GM19239 (cell line): ENCODE data around the gene GCNT3.
A peak's percentile ranks its signal among the peaks of the same experiment; 100 is the strongest.

Experiments used
- DNase-seq: peaks from one replicate; pipeline ENCODE4 v3.0.0; 2011; ENCODE audit warnings: low spot score; ENCODE audit not compliant: insufficient read length
- FAIRE-seq: peaks from 2 replicates; lab custom pipeline; 2011; peaks lifted over from hg19 to GRCh38; lab: Jason Lieb, UNC

GCNT3 gene, protein sequence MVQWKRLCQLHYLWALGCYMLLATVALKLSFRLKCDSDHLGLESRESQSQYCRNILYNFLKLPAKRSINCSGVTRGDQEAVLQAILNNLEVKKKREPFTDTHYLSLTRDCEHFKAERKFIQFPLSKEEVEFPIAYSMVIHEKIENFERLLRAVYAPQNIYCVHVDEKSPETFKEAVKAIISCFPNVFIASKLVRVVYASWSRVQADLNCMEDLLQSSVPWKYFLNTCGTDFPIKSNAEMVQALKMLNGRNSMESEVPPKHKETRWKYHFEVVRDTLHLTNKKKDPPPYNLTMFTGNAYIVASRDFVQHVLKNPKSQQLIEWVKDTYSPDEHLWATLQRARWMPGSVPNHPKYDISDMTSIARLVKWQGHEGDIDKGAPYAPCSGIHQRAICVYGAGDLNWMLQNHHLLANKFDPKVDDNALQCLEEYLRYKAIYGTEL

DNA sequence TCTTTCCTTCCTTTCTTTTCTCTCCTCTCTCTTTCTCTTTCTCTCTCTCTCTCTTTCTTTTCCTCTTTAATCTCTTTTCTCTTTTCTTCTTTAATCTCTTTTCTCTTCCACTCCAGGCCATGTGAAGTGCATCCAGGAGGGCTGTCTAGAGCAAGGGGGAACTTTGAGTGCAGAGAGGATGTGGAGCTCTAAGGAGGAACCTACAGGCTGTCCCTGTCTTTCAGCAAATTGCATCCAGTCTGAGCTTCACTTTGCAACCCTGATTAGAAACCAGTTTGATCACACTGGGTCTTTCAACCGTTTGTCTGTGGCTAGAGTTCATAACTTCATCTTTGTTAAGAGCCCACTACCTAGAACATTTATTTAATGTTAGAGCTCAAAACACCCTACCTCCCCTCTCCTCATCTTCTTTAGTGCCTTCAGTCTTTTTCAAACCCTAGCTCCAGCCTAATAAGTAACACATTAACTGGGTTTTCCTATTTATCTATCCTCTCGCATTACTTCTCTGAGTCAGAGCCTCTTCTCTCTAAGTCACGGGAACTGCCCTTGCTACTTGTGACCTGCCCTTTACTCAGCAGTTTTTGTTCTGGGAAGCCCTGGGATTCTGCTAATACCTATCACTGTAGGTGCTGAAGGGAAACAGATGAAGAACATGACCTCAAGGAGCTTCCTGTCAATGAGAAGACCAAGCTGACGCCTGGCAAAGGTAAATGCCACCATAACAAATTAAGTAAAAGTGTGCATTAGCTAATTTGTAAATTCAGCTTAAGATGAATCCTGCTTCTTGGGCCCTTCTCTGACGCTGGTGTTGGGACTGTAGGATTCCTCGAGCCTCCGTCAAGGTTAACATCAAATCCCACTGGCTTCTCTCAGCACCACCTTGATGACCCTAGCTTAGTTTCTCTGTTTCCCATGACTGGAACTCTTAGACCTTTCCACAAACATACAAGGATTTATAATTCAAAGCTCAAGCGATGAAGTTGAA, at the start of gene GCNT3:
TSS of gene GCNT3 (plus strand) at position 508 of the 985 bp plus-strand sequence. CDS start 6,456 bp downstream, outside the sequence.
- FAIRE-seq (peak; percentile 55), DNase-seq (peak; percentile 37)

DNA sequence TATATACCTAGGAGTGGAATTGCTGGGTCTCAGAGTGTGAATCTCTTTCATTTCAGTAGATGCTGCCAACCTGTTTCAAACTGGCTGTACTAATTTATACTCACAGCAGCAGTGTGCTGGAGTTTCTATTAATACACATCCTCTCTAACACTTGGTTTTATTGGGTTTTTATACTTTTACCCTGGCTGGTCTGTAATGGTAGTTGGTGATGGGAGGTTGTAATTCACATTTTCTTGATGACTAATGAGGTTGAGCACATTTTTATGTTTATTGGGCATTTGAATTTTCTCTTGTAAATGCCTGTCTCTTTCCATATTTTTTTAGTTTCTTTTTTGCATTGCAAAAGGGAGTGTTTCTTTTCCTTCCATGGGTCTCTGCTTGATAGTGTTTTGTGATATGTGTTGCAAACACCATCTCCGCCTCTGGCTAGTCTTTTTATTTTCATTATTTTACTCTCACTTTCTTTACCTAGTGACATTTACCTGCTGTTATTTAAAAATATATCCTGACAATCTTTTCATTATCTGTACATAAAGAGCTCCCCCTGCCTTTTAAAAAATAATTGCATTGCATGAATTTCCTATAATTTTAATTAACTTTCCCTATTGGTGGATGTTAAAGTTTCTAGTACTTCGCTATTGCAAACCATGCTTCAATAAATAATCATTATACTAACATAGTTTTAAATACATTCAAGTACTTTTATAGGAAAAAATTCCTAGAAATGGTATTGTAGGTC, 49.0 kb upstream of the GCNT3 start:
- no peak for DNase-seq
- no peak for FAIRE-seq

DNA sequence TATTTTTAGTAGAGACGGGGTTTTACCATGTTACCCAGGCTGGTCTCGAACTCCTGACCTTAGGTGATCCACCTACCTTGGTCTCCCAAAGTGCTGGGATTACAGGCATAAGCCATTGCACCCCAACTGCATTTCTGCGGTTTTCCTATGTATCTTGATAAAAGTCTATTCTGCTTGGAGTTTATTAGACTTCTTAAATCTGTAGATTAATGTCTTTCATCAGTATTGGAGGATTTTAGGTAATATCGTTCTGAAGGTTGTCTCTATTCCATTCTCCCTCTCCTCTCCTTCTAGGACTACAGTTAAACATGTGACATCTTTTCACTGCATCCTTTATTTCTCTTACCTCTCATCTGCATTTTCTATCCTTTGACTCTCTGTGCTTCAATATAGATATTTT, 46.3 kb upstream of the GCNT3 start:
- no peak for FAIRE-seq
- no peak for DNase-seq

DNA sequence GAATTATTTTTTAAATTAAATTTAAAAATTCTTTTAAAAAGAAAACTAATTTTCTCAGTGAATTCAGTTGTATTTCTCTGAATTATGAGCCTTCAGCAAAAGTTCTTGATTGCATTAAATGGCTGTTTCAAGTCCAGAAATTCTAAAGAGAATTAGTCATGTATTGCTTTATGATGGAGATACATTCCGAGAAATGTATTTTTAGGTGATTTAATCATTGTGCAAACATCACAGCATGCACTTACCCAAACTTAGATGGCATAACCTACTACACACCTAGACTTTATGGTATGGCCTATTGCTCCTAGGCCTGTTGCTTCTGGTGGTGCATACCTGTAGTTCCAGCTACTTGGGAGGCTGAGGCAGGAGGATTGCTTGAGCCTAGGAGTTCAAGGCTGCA, 44.3 kb upstream of the GCNT3 start:
- DNase-seq (no peak), FAIRE-seq (no peak)

DNA sequence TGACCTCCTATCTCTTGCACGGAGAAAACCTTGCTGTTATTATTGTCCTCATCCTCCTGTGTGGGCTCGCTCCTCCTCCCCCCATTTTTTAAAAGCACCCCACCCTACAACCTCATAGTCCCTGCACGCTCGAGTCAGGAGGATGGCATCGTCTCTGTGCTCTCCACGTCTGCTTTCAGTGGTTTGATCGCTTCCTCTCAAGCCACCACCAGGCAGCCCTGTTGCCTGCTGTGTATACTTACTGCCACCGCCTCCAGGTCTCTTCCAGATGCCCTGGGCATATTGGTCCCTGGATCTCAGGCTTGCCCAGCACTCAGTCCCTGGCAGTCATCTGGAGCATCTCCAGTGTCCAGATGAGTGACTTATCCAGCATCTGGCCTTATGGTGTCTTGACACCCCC, 42.1 kb upstream of the GCNT3 start:
- DNase-seq = no peak
- FAIRE-seq = no peak

DNA sequence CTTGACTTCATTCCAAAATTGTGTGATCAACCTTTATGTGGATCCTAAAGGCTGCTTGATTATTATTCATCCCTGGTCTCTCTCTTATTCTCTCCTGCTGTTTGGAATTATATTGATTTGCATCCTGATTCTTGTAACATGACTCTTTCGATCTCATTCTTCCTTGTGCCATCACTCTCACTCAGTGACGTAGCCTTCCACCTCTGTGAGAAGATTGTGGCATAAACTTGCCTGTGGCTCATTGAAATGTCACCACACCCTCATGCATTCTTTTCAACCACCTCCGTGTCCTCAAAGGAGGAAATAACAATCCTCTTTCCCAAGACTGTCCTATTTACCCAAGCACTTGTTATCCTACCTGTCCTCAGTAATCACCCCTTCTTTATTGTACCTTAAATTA, 41.3 kb upstream of the GCNT3 start:
- FAIRE-seq (no peak), DNase-seq (no peak)

DNA sequence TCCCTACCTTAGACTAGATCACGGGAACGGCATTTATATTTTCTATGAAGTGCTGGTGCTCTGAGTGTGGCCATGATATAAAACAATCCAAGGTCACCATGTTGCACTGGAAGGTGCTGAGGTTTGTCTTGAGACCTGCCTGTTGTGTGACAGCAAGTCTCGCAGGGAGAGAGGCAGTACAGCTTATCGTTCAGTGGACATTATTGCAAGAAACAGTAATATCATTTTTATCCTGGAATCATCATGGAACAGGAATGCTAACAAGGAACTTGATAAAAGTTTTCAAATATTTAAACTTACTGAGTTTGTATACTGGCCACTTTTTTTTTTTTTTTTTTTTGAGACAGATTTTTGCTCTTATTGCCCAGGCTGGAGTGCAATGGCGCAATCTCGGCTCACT, 40.0 kb upstream of the GCNT3 start:
- FAIRE-seq (no peak), DNase-seq (no peak)

DNA sequence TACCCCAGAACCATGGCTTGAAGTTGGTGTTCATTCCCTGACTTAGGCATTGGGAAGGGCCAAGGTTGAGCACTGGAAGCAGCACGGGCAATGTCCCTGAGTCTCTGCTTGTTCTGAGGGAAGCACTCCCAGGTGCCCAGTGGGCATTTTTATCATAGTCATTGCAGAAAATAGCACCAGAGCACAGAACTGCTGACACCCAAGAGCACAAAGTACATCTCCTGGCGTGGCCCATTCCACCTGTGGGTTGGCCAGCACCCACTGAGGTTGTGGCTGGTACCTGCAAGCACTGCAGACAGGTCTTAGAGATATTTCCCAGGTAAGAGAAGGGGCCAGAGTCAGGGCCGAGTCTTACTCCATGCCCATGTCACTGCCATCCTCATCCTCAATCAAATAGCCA, 28.5 kb upstream of the GCNT3 start:
- no peak for FAIRE-seq
- DNase-seq = no peak

DNA sequence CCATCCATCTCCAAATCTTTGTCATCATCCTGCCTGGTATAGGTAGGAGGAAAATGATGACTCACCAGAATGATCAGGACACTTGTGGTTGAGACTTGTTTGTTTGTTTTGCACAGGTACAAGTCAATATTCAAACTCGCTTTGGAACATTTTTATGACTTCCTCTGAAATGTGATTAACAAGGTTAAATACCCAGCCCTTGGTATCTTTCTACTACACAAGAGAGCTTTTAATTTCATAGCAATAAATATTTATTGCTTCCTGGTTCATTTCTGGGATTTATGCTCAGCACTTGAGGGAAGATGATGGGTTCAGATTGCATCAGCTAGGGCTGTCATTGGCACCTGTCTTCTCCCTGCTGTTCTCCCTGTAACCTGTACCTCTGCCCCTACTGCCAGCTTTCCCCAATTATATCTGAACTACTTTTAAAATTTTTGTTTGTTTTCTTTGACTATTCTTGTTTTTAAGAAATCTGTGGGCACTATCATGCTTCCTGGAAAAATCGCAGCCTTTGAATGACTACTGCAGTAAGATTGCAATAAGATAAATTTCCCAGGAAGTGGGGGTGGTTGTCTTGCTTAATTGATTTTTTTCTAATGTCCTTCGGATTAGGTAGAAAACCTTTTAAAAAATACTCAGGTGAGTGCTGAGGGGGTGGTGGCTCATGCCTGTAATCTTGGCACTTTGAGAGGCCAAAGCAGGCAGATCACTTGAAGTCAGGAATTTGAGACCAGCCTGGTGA, 24.3 kb upstream of the GCNT3 start:
- FAIRE-seq (no peak), DNase-seq (no peak)

DNA sequence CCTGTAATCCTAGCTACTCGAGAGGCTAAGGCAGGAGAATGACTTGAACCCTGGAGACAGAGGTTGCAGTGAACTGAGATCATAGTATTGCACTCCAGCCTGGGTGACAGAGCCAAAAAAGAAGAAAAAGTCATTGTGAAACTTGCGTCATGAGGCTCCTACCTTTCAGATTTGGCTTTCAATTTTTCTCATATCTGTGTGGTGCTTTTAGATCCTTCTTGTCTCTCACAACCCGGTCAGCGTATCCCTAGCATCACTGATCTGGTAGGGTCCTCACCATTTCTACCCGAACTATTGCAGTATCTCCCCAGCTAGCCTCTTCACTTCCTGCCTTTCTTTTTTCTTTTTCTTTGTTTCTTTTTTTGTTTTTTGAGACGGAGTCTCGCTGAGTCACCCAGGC, 21.6 kb upstream of the GCNT3 start:
- DNase-seq = no peak
- FAIRE-seq = peak; percentile 90

DNA sequence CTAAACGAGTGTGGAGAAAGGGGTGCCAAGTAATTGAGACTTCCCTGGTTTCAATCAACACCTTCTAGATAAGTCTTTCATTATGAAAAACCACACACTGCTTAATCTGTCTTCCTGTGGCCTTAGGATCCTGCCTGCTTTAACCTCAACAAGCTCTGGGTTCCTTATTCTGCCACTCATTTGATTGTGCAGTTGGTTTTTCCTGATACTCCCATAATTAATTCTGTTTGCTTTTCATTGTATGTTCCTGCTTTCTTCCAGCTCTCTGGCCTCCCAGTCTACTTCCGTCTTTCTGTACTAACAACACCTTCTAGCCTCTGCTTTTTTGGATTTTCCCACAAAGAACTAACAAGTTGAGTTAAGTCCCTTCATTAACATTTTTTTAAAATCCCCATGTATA, 20.2 kb upstream of the GCNT3 start:
- FAIRE-seq (no peak), DNase-seq (no peak)

DNA sequence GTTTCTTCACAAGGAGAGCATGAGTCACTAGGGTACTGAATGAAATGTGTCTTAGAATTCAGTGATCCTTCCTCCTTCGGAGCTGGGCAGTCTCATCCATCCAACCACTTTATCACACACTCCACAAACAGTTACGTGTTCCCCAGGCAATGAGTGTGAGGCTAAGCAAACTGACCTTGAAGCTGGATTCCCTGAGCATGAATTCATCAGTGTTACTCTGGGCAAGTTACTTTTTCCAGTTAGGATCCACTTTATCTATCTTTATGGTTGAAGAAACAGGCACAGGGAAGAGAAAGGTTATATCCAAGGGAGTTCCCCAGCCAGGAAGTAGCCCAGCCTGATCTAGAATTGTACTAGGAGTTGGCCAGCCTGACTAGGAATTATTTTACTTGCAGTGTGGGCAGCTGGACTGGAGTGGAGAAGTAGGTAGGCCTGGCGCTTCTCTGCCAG, 17.1 kb upstream of the GCNT3 start:
- DNase-seq (no peak), FAIRE-seq (no peak)

DNA sequence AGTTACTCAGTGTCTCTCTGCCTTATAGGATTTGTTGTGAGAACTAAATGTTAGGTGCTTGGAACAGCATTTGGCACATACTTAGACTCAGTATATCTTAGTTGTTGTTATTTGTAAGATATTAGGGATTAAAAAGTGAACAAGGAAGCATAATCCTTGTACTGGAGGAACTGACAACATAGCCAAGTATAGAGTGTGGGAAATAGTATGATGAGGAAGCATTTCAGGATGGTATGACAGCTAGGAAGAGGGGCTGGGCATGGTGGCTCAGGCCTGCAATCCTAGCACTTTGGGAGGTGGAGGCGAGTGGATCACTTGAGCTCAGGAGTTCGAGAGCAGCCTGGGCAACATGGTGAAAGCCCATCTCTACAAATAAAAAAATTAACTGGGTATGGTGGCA, 16.6 kb upstream of the GCNT3 start:
- no peak for FAIRE-seq
- no peak for DNase-seq

DNA sequence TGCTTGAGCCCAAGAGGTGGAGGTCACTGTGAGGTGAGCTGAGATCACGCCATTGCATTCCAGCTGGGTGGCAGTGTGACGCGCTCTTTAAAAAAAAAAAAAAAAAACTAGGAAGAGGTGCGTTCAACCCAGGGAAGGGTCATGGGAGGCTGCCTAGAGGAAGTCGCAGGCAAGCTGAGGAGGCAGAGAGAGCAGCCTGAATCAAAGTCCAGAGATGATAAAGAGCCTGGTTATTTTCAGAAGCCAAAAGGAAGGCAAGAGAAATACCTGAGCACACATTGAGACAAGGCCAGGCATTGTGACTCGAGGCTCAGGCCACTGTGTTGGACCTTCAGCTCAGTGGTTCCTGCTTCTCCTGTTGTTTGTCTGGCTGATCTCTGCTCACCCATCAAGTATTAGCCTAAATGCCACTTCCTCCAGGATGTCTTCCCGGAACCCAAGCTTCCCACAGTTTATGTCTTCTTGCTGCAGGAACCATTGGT, 16.1 kb upstream of the GCNT3 start:
- FAIRE-seq (no peak), DNase-seq (no peak)

DNA sequence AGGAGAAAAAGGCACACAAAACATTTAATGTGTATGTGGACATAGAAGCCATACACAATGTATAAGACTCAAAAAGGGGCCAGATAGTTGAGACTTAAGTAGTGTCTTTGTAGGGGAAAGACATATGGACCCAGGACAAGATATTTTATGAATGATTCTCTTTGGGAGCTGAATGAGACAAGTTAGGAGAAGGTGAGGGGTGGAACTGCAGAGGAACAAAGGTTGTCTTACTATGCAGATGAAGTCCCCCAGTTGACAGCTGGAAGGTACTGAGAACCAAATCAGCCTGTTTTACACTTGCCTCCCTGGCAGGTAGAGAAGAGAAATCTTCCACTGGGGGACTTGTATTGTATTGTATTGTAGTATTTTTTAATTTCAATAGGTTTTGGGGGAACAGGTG, 14.9 kb upstream of the GCNT3 start:
- DNase-seq (no peak), FAIRE-seq (no peak)

DNA sequence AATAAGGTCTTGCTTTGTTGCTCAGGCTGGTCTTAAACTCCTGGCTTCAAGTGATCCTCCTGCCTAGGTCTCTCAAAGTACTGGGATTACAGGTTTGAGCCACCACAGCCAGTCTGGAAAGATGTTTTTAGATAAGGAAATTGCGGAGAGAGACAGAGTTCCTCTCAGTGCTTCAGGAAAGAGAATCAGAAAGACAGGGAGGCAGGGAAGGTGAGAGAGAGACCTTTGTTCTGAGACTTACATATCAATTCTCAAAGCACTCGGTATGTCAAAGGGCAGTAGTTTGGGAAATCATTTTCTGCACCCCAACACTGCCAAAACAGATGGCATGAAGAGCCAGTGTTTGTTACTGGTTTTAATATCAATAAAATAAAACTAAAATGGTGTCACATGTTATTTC, 13.1 kb upstream of the GCNT3 start:
- no peak for DNase-seq
- FAIRE-seq = no peak

DNA sequence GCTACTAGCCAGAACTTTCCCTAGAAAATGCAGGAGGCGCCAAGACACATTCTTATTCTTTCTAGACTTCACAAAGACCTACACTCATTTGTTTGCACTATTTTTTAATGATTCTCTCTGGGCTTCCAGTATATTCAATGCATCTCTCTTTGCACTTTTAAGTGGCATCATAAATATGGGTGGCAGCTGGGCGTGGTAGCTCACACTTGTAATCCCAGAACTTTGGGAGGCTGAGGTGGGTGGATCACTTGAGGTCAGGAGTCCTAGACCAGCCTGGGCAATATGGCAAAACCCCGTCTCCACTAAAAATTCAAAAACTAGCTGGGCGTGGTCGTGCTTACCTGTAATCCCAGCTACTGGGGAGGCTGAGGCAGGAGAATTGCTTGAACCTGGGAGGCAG, 5.6 kb upstream of the GCNT3 start:
- FAIRE-seq = no peak
- no peak for DNase-seq

DNA sequence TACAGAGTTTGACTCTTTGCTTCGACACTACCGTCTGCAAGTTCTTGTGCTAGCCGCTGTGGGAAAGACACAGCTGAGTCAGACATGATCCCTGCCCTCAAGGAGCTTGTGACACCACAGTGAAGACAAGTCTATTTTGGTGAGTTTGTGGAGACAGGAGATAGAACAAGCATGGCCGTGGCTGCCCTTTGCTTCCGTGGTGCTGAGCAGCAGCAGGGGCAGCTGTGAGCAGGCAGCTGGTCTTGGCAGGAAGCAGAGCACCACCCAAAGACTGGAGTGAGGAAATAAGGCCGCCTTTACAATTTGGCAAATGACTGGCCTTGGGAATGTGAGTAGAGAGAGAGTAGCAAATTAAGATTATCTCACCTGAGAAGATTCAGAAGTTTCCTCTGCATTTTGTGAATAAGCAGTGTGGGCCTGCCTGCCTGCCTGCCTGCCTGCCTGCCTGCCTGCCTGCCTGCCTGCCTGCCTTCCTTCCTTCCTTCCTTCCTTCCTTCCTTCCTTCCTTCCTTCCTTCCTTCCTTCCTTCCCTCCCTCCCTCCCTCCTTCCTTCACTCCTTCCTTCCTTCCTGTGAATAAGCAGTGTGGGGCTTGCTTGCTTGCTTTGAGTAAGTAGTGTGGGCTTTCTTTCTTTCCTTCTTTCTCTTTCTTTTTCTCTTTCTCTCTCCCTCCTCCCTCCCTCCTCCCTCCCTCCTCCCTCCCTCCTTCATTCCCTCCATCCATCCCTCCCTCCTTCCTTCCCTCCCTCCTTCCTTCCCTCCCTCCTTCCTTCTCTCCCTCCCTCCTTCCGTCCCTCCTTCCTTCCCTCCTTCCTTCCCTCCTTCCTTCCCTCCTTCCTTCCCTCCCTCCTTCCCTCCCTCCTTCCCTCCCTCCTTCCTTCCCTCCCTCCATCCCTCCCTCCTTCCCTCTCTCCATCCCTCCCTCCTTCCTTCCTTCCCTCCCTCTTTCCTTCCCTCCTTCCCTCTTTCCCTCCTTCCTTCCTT, 1.6 kb upstream of the GCNT3 start:
- FAIRE-seq (no peak), DNase-seq (no peak)
